Endothelial cell of umbilical vein (primary cell): ENCODE measurements around the gene SHISA9. TPM values are rescaled to one million over a fixed set of nuclear protein-coding genes. Genes with fewer than 3 reads are reported as not detected.

Experiments
- BruUV-seq: library from RNA; stranded (reverse); fragments of 400-500 nt; replicated peaks from 2 replicates; lab custom pipeline; 2021; lab: Mats Ljungman, UMichigan
- CTCF ChIA-PET: fragments of 300-600, 350-600 bp; sonication (Branson Sonifier 250); formaldehyde crosslinking; loops from one replicate; lab custom pipeline; 2021; ENCODE audit warnings: antibody characterized with exemption, inconsistent platforms; lab: Charles Lee
- POLR2A ChIA-PET: fragments of 300-600, 350-600 bp; sonication (Branson Sonifier 250); formaldehyde crosslinking; loops from one replicate; lab custom pipeline; 2021; ENCODE audit warnings: antibody characterized with exemption, inconsistent platforms; lab: Charles Lee
- DNase-seq: peaks from one replicate; pipeline ENCODE4 v3.0.0-alpha.2; 2011; ENCODE audit warnings: low read depth, low spot score
- FAIRE-seq: peaks from 2 replicates; lab custom pipeline; 2011; peaks lifted over from hg19 to GRCh38; lab: Jason Lieb, UNC
- H2AFZ ChIP-seq: 2 replicates; pipeline ENCODE4 v1.6.0; 2012; ENCODE audit warnings: low read depth, low read length, control low read depth, inconsistent platforms
- H3K27ac ChIP-seq: 2 replicates; pipeline ENCODE4 v1.5.1; 2011; ENCODE audit warnings: low read depth, mild to moderate bottlenecking, control low read depth, low read length, moderate library complexity; ENCODE audit not compliant: insufficient read depth
- H3K27me3 ChIP-seq, 2 experiments: 2 replicates each; pipeline versions ENCODE4 v1.6.0 to v1.6.1; 2011; ENCODE audit warnings: low read length in 2 of 2, mixed read lengths in 1 of 2; ENCODE audit not compliant: control insufficient read depth in 2 of 2, insufficient read depth in 2 of 2
- H3K36me3 ChIP-seq, 2 experiments: 2 replicates in 1 of 2; 3 replicates in 1 of 2; pipeline ENCODE4 v1.5.1; 2011; ENCODE audit warnings: low read length in 2 of 2, mild to moderate bottlenecking in 1 of 2, moderate library complexity in 1 of 2; ENCODE audit not compliant: control insufficient read depth in 2 of 2, insufficient read depth in 2 of 2; ENCODE audit errors: extremely low read depth in 1 of 2
- H3K4me1 ChIP-seq: 3 replicates; pipeline ENCODE4 v1.5.1; 2011; ENCODE audit warnings: mild to moderate bottlenecking, low read length; ENCODE audit not compliant: control insufficient read depth, insufficient read depth; ENCODE audit errors: extremely low read depth
- H3K4me2 ChIP-seq: 2 replicates; pipeline ENCODE4 v1.6.1; 2011; ENCODE audit warnings: low read length, control low read depth, mixed read lengths; ENCODE audit not compliant: insufficient read depth
- H3K4me3 ChIP-seq, 3 experiments: fragments of 200-600 bp in 1 of 3; sonication (generic), shearing (Covaris generic) in 1 of 3; replicated peaks in 1 of 3; 2 replicates each; pipeline ENCODE4 v1.5.1; 2011 to 2016; ENCODE audit warnings: control low read depth in 3 of 3, low read length in 3 of 3, mild to moderate bottlenecking in 2 of 3, inconsistent platforms in 1 of 3, low read depth in 1 of 3, moderate library complexity in 1 of 3; ENCODE audit not compliant: insufficient read depth in 1 of 3
- H3K79me2 ChIP-seq: 2 replicates; pipeline ENCODE4 v1.6.0; 2012; ENCODE audit warnings: low read length, inconsistent platforms; ENCODE audit not compliant: control insufficient read depth, insufficient read depth
- H3K9ac ChIP-seq: replicated peaks from 2 replicates; pipeline ENCODE3; 2011; ENCODE audit warnings: low read length, control low read depth; ENCODE audit not compliant: insufficient read depth; ENCODE audit errors: extremely low read depth
- H3K9me1 ChIP-seq: replicated peaks from 3 replicates; pipeline ENCODE4 v1.6.0; 2011; ENCODE audit warnings: mild to moderate bottlenecking, low read length; ENCODE audit not compliant: control insufficient read depth, insufficient read depth; ENCODE audit errors: extremely low read depth
- H3K9me3 ChIP-seq: replicated peaks from 2 replicates; pipeline ENCODE4 v1.5.1; 2012; ENCODE audit warnings: low read length, inconsistent platforms; ENCODE audit not compliant: control insufficient read depth, insufficient read depth
- H4K20me1 ChIP-seq: replicated peaks from 2 replicates; pipeline ENCODE3; 2011; ENCODE audit warnings: mild to moderate bottlenecking, low read length; ENCODE audit not compliant: control insufficient read depth, insufficient read depth; ENCODE audit errors: extremely low read depth
- CTCF ChIP-seq, 2 donors: IDR thresholded peaks; 1 replicate in 1 of 2; 2 replicates in 1 of 2; pipeline ENCODE4 v1.5.1; 2011; ENCODE audit warnings: low read length in 2 of 2, mild to moderate bottlenecking in 2 of 2, moderate library complexity in 2 of 2, control low read depth in 1 of 2, inconsistent platforms in 1 of 2, low read depth in 1 of 2; ENCODE audit not compliant: insufficient read depth in 1 of 2; ENCODE audit errors: extremely low read depth in 1 of 2
- EZH2 ChIP-seq: IDR thresholded peaks from 2 replicates; pipeline ENCODE4 v1.6.1; 2012; ENCODE audit warnings: borderline replicate concordance, low read depth, mild to moderate bottlenecking, moderate library complexity, low read length, inconsistent platforms; ENCODE audit not compliant: severe bottlenecking
- FOS ChIP-seq: IDR thresholded peaks from 2 replicates; pipeline ENCODE4 v1.6.1; 2011; ENCODE audit warnings: mild to moderate bottlenecking, low read length, moderate library complexity, borderline replicate concordance; ENCODE audit not compliant: insufficient read depth
- GATA2 ChIP-seq: IDR thresholded peaks from 2 replicates; pipeline ENCODE4 v1.7.0; 2011; ENCODE audit warnings: low read depth, mild to moderate bottlenecking, moderate library complexity, mixed read lengths, low read length; ENCODE audit not compliant: insufficient read length, insufficient read depth
- JUN ChIP-seq: IDR thresholded peaks from 2 replicates; pipeline ENCODE4 v1.6.1; 2011; ENCODE audit warnings: borderline replicate concordance, low read depth; ENCODE audit not compliant: insufficient read length, insufficient read depth
- MAX ChIP-seq: IDR thresholded peaks from 2 replicates; pipeline ENCODE4 v1.6.1; 2011; ENCODE audit not compliant: insufficient read depth, insufficient read length
- MYC ChIP-seq: IDR thresholded peaks from one replicate; pipeline ENCODE4 v1.6.1; 2011; ENCODE audit warnings: mild to moderate bottlenecking, low read depth, low read length
- POLR2A ChIP-seq: IDR thresholded peaks from 2 replicates; pipeline ENCODE4 v1.6.1; 2012; ENCODE audit warnings: low read depth, mild to moderate bottlenecking, control low read depth, low read length
- POLR2AphosphoS5 ChIP-seq: IDR thresholded peaks from 2 replicates; pipeline ENCODE4 v1.6.1; 2012; ENCODE audit warnings: low read depth, mild to moderate bottlenecking, control low read depth, low read length, moderate library complexity; ENCODE audit not compliant: insufficient read depth
- dilution Hi-C: fragments of 300-500 bp; cut with MboI; formaldehyde crosslinking; loops from one replicate; pipeline ENCODE4 v1.15.0; 2019; ENCODE audit warnings: low sequenced_read_pairs; ENCODE audit not compliant: extremely low pct_ligation_motif_present
- intact Hi-C: fragments of 100-400 bp; cut with micrococcal nuclease; formaldehyde crosslinking; loops from one replicate; pipeline ENCODE4 v1.10.0; 2022
- polyA plus RNA-seq, 4 experiments: library from polyadenylated mRNA; depleted of rRNA in 3 of 4; stranded (reverse) in 3 of 4; unstranded in 1 of 4; fragments of >200 nt; gene quantifications; 2 replicates each; pipeline versions ENCODE4 v1.2.1 to v1.2.3, GENCODE V29; 2011 to 2012; ENCODE audit warnings: missing spikeins in 1 of 4
- total RNA-seq: library from RNA; stranded (reverse); gene quantifications from 2 replicates; pipeline ENCODE4 v1.2.3, GENCODE V29; 2021

Gene SHISA9
- total and polyA plus RNA-seq, 2 donors (not counting 3 experiments of a cell fraction or from before 2014, with no cell fraction given): not detected

GRCh38 chr16:13181432-13181831, 280.0 kb downstream of the SHISA9 start:
- intact Hi-C loops (no loop called here), dilution Hi-C loops (no loop called here)
- no peaks in the 10 kb centered on the region for H3K4me1 ChIP-seq
- ChIA-PET CTCF (no interaction called here), POLR2A (no interaction called here)
- H3K4me3 ChIP-seq: no peak overlapping the region
- no peaks in the 10 kb centered on the region for H4K20me1 ChIP-seq
- no peak overlapping the region for H3K27ac ChIP-seq
- FAIRE-seq: no peak
- no peaks in the 10 kb centered on the region for H3K9me1 ChIP-seq
- peaks cover 3% of the 10 kb centered on the region for H3K9me3 ChIP-seq
- TF ChIP-seq EZH2: no peak
- no peak for TF ChIP-seq JUN
- no peak for TF ChIP-seq MAX
- TF ChIP-seq MYC: no peak
- no peak for TF ChIP-seq GATA2
- TF ChIP-seq POLR2AphosphoS5: no peak
- TF ChIP-seq FOS: no peak
- TF ChIP-seq CTCF (IDR thresholded peaks at IDR 0.05; ENCODE audit: extremely low read depth in 1 of 2, insufficient read depth in 1 of 2, low read depth in 1 of 2, low read length in 2 of 2): no peak
- no peak for TF ChIP-seq POLR2A
- no peaks in the 10 kb centered on the region for H3K79me2 ChIP-seq
- H3K27me3 ChIP-seq: no peaks in the 10 kb centered on the region
- no peak overlapping the region for H2AFZ ChIP-seq
- no peak for DNase-seq
- H3K9ac ChIP-seq: no peak overlapping the region
- no peak overlapping the region for H3K4me2 ChIP-seq
- BruUV-seq: no TSS peak
- H3K36me3 ChIP-seq: no peaks in the 10 kb centered on the region
